Kidney (tissue), 14 donors: ENCODE results near the gene ACIN1. TPM values are rescaled to one million over a fixed set of nuclear protein-coding genes. Genes with fewer than 3 reads are reported as not detected.

Source experiments
- DNase-seq, 5 donors: peaks; one replicate each; pipeline ENCODE4 v3.0.0-alpha.2; 2013 to 2020
- FAIRE-seq: peaks from 2 replicates; lab custom pipeline; 2012; peaks lifted over from hg19 to GRCh38; lab: Jason Lieb, UNC
- H3K27ac ChIP-seq, 2 donors: one replicate each; pipeline ENCODE4 v1.7.0; 2013; ENCODE audit warnings: low read depth in 2 of 2, low read length in 2 of 2, inconsistent platforms in 1 of 2
- H3K27me3 ChIP-seq: one replicate; pipeline ENCODE4 v1.7.1; 2013; ENCODE audit warnings: low read length, inconsistent platforms; ENCODE audit not compliant: control insufficient read depth, insufficient read depth
- H3K36me3 ChIP-seq, 3 donors: one replicate each; pipeline versions ENCODE4 v1.7.0 to v1.7.1; 2013; ENCODE audit warnings: low read length in 3 of 3, control low read depth in 1 of 3, inconsistent platforms in 1 of 3; ENCODE audit not compliant: insufficient read depth in 3 of 3, control insufficient read depth in 2 of 3
- H3K4me1 ChIP-seq, 3 donors: one replicate each; pipeline versions ENCODE4 v1.7.0 to v1.7.1; 2013; ENCODE audit warnings: low read length in 3 of 3, inconsistent platforms in 1 of 3, low read depth in 1 of 3; ENCODE audit not compliant: control insufficient read depth in 2 of 3, insufficient read depth in 2 of 3
- H3K4me3 ChIP-seq, 3 donors: one replicate each; pipeline versions ENCODE4 v1.7.0 to v1.8.1; 2013; ENCODE audit warnings: low read length in 3 of 3, control low read depth in 1 of 3, inconsistent platforms in 1 of 3
- H3K9ac ChIP-seq, 3 donors: one replicate each; pipeline versions ENCODE4 v1.7.0 to v1.7.1; 2013; ENCODE audit warnings: low read length in 3 of 3, control low read depth in 1 of 3, inconsistent platforms in 1 of 3
- H3K9me3 ChIP-seq, 3 donors: one replicate each; pipeline versions ENCODE4 v1.7.0 to v1.7.1; 2013; ENCODE audit warnings: low read length in 3 of 3, control low read depth in 1 of 3, inconsistent platforms in 1 of 3; ENCODE audit not compliant: control insufficient read depth in 2 of 3, insufficient read depth in 1 of 3
- CTCF ChIP-seq: IDR thresholded peaks from 3 replicates; pipeline ENCODE4 v1.5.1; 2012; ENCODE audit warnings: mild to moderate bottlenecking, moderate library complexity, borderline replicate concordance; ENCODE audit not compliant: insufficient read depth; ENCODE audit errors: extremely low read depth
- intact Hi-C: fragments of 100-400 bp; cut with DNase I; formaldehyde crosslinking; loops from one replicate; pipeline ENCODE4 v1.11.1; 2022
- polyA plus RNA-seq: library from polyadenylated mRNA; stranded (reverse); fragments of 350-450 nt; fragmentation: Illumina TruSeq; extraction: RNeasy Lipid Tissue Mini Kit (QIAGEN cat#74804); gene quantifications from one replicate; pipeline ENCODE4 v1.2.3, GENCODE V29; 2014; ENCODE audit warnings: low read depth, low replicate concordance; ENCODE audit not compliant: insufficient read depth
- total RNA-seq: library from RNA; stranded (reverse); fragmentation: NEBNext Ultra II Directional; extraction: Animal tissue kit (Norgen Biotek cat#: 25700); gene quantifications from one replicate; pipeline ENCODE4 v1.2.1, GENCODE V29; 2021
- donor health status: control.
- donor health status: control.
- donor health status: control.
- donor health status: control.
- donor health status: control.
- donor health status: DM: yes; HTN: yes; CAD: no.
- donor health status: Normal renal cell carcinoma (clear cell type).

ACIN1 gene
- total and polyA plus RNA-seq, 2 donors from 2014 or later: 54.9 to 150 TPM

- Histone ChIP-seq H3K9ac (peak overlapping the region in 2 of 3 donors; percentile 19 to 62), H3K27ac (no peak overlapping the region), H3K4me3 (peak overlapping the region in 2 of 3 donors; percentile 26 to 85), H3K4me1 (peaks cover 0 to 8% (median 4%) of the 10 kb centered on the region in 3 donors), H3K36me3 (peaks cover 7 to 21% (median 14%) of the 10 kb centered on the region in 3 donors), H3K9me3 (no peaks in the 10 kb centered on the region), H3K27me3 (no peaks in the 10 kb centered on the region)
- intact Hi-C loops: loop anchor here (5.0 kb wide), 1 partner anchor 69 kb away; no protein-coding TSS in a partner anchor
- no peak for FAIRE-seq
- DNase-seq: peak; percentile 62 to 82 (median 73)
- TF ChIP-seq CTCF: peak; percentile 47
Observed at GRCh38 chr14:23056145-23056955, 38.6 kb downstream of the ACIN1 start.

- no peak overlapping the region for H3K27ac ChIP-seq
- FAIRE-seq (no peak), DNase-seq (peak in 4 of 5 donors; percentile 35 to 72 (median 55))
- peaks cover 3 to 15% (median 9%) of the 10 kb centered on the region in 3 donors for H3K36me3 ChIP-seq
- intact Hi-C loops: loop anchor here (5.0 kb wide), 1 partner anchor 68 kb away; no protein-coding TSS in a partner anchor
- H3K27me3 ChIP-seq: no peaks in the 10 kb centered on the region
- no peak for TF ChIP-seq CTCF
- H3K9ac ChIP-seq: no peak overlapping the region
- H3K4me3 ChIP-seq: no peak overlapping the region
- H3K9me3 ChIP-seq: no peaks in the 10 kb centered on the region
- peaks cover 0 to 8% (median 4%) of the 10 kb centered on the region in 3 donors for H3K4me1 ChIP-seq
Observed at GRCh38 chr14:23055621-23056144, 39.3 kb downstream of the ACIN1 start.

DNA sequence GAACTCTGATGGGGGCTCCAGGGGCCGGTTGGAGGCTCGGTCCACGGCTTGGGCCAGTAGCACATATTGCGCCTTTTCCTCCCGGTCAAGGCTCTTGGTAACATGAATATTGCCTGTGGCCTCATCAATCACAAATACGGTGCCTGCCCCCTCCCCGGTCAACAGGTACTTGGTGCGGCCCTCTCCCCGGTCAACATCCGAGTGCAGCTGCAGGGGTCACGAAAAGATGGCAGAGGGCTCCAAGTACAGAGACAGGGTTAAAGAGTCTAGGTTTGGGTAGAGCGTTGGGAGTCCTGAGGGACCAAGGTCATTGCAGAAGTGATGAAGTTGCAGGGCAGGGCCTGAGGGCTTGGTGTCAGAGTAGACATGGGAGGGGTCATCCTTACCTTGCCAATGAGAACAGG, 39.8 kb downstream of the ACIN1 start:
- intact Hi-C loops: loop anchor here (5.0 kb wide), 1 partner anchor 68 kb away; no protein-coding TSS in a partner anchor
- no peak overlapping the region for H3K4me3 ChIP-seq
- H3K27ac ChIP-seq: no peak overlapping the region
- no peak overlapping the region for H3K9ac ChIP-seq
- no peak for TF ChIP-seq CTCF
- peaks cover 0 to 8% (median 4%) of the 10 kb centered on the region in 3 donors for H3K4me1 ChIP-seq
- DNase-seq (peak in 1 of 5 donors; percentile 49), FAIRE-seq (no peak)
- no peaks in the 10 kb centered on the region for H3K27me3 ChIP-seq
- H3K36me3 ChIP-seq: peaks cover 2 to 10% (median 7%) of the 10 kb centered on the region in 3 donors
- no peaks in the 10 kb centered on the region for H3K9me3 ChIP-seq
